Frontal cortex (tissue), 4 donors: ENCODE measurements around the gene ZNF275. TPM values are rescaled to one million over a fixed set of nuclear protein-coding genes. Genes with fewer than 3 reads are reported as not detected.
"Not testable (repeated sequence)": the region's sequence is repeated elsewhere in the genome, so short reads cannot be mapped to it uniquely, and the experiment has no call there.

Experiments used
- DNase-seq, 2 donors: peaks; one replicate each; pipeline ENCODE4 v3.0.0; 2012; ENCODE audit warnings: low spot score in 2 of 2
- FAIRE-seq: peaks from 2 replicates; lab custom pipeline; 2012; peaks lifted over from hg19 to GRCh38; lab: Jason Lieb, UNC
- total RNA-seq: library from RNA; depleted of rRNA; stranded (reverse); fragments of >200 nt; gene quantifications from one replicate; pipeline ENCODE4 v1.2.3, GENCODE V29; 2014
- donor health status: control.
- donor health status: control.
- donor health status: control.

Gene ZNF275
- 5.7 TPM for total RNA-seq

- FAIRE-seq = no peak
- peak; percentile 87 to 88 for DNase-seq
These were observed at the start of gene ZNF275 for GRCh38 chrX:153333821-153334653. Gene ZNF275, plus strand, starts transcription at chrX:153334153. Its CDS starts 2,527 bp downstream, at chrX:153336680.

- not testable (repeated sequence) for DNase-seq, FAIRE-seq
These were observed 48.3 kb upstream of the ZNF275 start for GRCh38 chrX:153285678-153286077.

- DNase-seq, FAIRE-seq: not testable (repeated sequence)
These were observed 45.1 kb upstream of the ZNF275 start for GRCh38 chrX:153288807-153289206.

- not testable (repeated sequence) for DNase-seq, FAIRE-seq
These were observed 40.4 kb upstream of the ZNF275 start for GRCh38 chrX:153293485-153294071.

- FAIRE-seq = no peak
- no peak for DNase-seq
These were observed 36.6 kb upstream of the ZNF275 start for GRCh38 chrX:153297376-153297775.

- no peak for DNase-seq
- FAIRE-seq = no peak
These were observed 34.1 kb upstream of the ZNF275 start for GRCh38 chrX:153299855-153300254.

- FAIRE-seq (no peak), DNase-seq (no peak)
These were observed 32.2 kb upstream of the ZNF275 start for GRCh38 chrX:153301746-153302145.

- DNase-seq (no peak), FAIRE-seq (no peak)
These were observed 31.2 kb upstream of the ZNF275 start for GRCh38 chrX:153302796-153303195.

GRCh38 chrX:153303276-153304262 is 30.4 kb upstream of the ZNF275 start:
- DNase-seq = no peak
- FAIRE-seq = no peak

- FAIRE-seq = no peak
- DNase-seq = no peak
These were observed 28.8 kb upstream of the ZNF275 start for GRCh38 chrX:153304988-153305736.

- no peak for FAIRE-seq
These were observed 28.0 kb upstream of the ZNF275 start for GRCh38 chrX:153305972-153306371.

GRCh38 chrX:153306527-153307115 is 27.3 kb upstream of the ZNF275 start:
- no peak for DNase-seq
- FAIRE-seq = no peak

More at GRCh38 chrX:153305972-153306371, 28.0 kb upstream of the ZNF275 start:
- DNase-seq = no peak

- no peak for FAIRE-seq
- no peak for DNase-seq
These were observed 26.4 kb upstream of the ZNF275 start for GRCh38 chrX:153307276-153308178.

GRCh38 chrX:153310901-153311300 is 23.1 kb upstream of the ZNF275 start:
- DNase-seq = no peak
- FAIRE-seq = no peak

GRCh38 chrX:153312041-153312440 is 21.9 kb upstream of the ZNF275 start:
- FAIRE-seq = no peak

GRCh38 chrX:153312842-153313241 is 21.1 kb upstream of the ZNF275 start:
- no peak for FAIRE-seq
- no peak for DNase-seq

More at GRCh38 chrX:153312041-153312440, 21.9 kb upstream of the ZNF275 start:
- DNase-seq = no peak

GRCh38 chrX:153317306-153317705 is 16.6 kb upstream of the ZNF275 start:
- no peak for FAIRE-seq
- DNase-seq = no peak
